Stimulated activated naive CD8-positive, alpha-beta T cell treated with anti-CD3 and anti-CD28 coated beads, Interleukin-15, amount 100 ng/mL, for 72 hours (primary cell): Measurements from ENCODE around the gene ABCB8.

Experiments used
- ATAC-seq: fragments of 150-1000 bp; cut with Tn5 transposase; 2 replicates; pipeline ENCODE4 v1.10.0; 2021; ENCODE audit warnings: mild to moderate bottlenecking, moderate library complexity
- DNase-seq, 2 donors: peaks; one replicate each; pipeline ENCODE4 v3.0.0; 2021 to 2022
- H3K27ac Mint-ChIP-seq, 2 donors: one replicate each; pipeline ENCODE4 v1.8.0; 2022; ENCODE audit warnings: mild to moderate bottlenecking in 2 of 2, mixed read lengths in 2 of 2, moderate library complexity in 2 of 2
- H3K27me3 Mint-ChIP-seq: one replicate; pipeline ENCODE4 v1.8.0; 2022; ENCODE audit warnings: mixed read lengths
- H3K4me1 Mint-ChIP-seq: one replicate; pipeline ENCODE4 v1.8.0; 2022; ENCODE audit warnings: mild to moderate bottlenecking, mixed read lengths
- H3K4me3 Mint-ChIP-seq, 2 donors: one replicate each; pipeline ENCODE4 v1.8.0; 2022; ENCODE audit warnings: mild to moderate bottlenecking in 2 of 2, mixed read lengths in 2 of 2, moderate library complexity in 1 of 2
- H3K9me3 Mint-ChIP-seq, 2 donors: one replicate each; pipeline ENCODE4 v1.8.0; 2022; ENCODE audit warnings: mixed read lengths in 2 of 2

Gene ABCB8

DNA sequence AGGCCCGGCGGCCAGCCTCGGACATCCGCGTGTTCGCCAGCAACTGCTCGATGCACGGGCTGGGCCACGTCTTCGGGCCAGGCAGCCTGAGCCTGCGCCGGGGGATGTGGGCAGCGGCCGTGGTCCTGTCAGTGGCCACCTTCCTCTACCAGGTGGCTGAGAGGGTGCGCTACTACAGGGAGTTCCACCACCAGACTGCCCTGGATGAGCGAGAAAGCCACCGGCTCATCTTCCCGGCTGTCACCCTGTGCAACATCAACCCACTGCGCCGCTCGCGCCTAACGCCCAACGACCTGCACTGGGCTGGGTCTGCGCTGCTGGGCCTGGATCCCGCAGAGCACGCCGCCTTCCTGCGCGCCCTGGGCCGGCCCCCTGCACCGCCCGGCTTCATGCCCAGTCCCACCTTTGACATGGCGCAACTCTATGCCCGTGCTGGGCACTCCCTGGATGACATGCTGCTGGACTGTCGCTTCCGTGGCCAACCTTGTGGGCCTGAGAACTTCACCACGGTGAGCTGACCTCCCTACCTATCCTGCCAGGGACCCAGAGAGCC, 20.7 kb downstream of the ABCB8 start:
- Mint-ChIP-seq H3K9me3 (no peaks in the 10 kb centered on the region), H3K4me3 (no peak overlapping the region), H3K27ac (no peak overlapping the region), H3K27me3 (peaks cover 10% of the 10 kb centered on the region), H3K4me1 (peaks cover 11% of the 10 kb centered on the region)
- ATAC-seq (no peak), DNase-seq (no peak)

DNA sequence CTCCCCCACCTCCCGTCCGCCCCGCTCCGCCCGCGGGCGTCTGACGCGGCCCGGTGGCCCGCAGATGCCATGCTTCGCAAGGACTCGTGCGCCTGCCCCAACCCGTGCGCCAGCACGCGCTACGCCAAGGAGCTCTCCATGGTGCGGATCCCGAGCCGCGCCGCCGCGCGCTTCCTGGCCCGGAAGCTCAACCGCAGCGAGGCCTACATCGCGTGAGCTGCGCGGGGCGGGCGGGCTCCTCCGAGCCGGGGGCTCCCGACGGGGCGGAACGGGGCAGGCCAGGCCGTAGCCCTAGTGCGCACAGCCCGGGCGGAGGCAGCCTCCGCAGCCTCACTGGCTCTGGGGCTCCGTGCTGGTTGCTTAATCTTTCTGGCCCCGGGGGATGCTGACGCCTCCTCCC, 22.9 kb downstream of the ABCB8 start:
- DNase-seq: peak; percentile 37 to 46
- no peak overlapping the region for H3K4me3 Mint-ChIP-seq
- H3K27me3 Mint-ChIP-seq: peaks cover 10% of the 10 kb centered on the region
- peak; percentile 59 for ATAC-seq
- H3K27ac Mint-ChIP-seq: no peak overlapping the region
- no peaks in the 10 kb centered on the region for H3K9me3 Mint-ChIP-seq
- H3K4me1 Mint-ChIP-seq: peaks cover 11% of the 10 kb centered on the region

DNA sequence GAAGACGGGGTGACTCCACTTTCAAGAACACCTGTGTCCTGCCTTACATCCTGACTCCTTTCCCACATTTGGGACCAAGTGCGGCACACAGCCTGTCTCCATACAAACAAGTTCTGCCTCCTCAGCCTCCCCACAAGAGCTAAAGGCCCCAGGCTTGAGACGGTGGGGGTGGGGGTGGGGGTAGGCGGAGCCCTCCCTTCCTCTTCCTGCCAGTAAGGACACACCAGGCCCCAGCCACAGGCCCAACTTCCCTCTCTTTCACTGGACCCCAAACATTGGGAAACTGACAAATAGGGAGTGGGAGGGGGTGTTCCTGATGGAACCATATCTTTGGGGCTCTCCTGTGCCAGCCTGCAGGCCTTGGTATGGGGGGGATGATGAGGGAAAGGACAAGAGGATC, 24.8 kb downstream of the ABCB8 start:
- Mint-ChIP-seq H3K4me1 (peaks cover 20% of the 10 kb centered on the region), H3K9me3 (no peaks in the 10 kb centered on the region), H3K27me3 (peaks cover 10% of the 10 kb centered on the region), H3K27ac (no peak overlapping the region), H3K4me3 (no peak overlapping the region)
- ATAC-seq: no peak
- DNase-seq: no peak

DNA sequence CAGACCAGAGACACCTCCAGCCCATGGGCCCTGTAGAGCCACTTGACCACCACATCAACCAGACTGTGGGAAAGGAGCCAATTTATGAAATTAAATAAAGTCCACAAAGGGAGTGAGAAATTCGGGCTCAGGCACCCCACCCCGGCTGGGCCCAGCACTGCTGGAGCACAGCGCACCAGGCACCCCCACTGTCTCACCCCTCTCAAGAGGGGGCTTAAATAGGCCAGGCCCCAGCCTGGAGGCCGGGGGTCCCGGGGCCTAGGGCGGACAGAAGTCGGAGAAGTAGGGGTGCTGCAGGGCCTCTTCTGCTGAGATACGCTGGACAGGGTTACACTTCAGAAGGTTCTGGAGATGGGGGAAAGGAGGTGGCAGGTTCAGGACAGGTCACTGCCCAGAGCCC, 25.5 kb downstream of the ABCB8 start:
- ATAC-seq: no peak
- Mint-ChIP-seq H3K27ac (no peak overlapping the region), H3K4me3 (no peak overlapping the region), H3K9me3 (no peaks in the 10 kb centered on the region), H3K4me1 (peaks cover 25% of the 10 kb centered on the region), H3K27me3 (peaks cover 10% of the 10 kb centered on the region)
- DNase-seq: no peak

DNA sequence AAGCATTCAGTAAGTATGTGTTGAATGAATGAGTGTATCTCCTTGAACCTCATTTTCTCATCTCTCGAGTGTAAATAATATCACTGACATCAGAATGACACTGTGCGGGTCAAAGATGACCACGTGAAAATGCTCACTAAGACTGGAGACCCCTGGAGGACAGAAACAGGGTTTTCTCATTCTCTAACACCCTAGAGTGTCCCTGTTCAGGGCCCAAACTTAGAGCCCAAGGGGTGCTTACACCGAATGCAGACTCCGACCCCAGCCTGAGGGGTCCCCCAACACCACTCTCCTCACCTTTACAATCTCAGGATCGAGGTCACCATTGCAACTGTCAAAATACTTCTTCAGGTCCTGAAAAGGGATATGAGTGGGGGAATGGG, 28.0 kb downstream of the ABCB8 start:
- H3K9me3 Mint-ChIP-seq: no peaks in the 10 kb centered on the region
- no peaks in the 10 kb centered on the region for H3K27me3 Mint-ChIP-seq
- peak overlapping the region; percentile 97 to 99 for H3K4me3 Mint-ChIP-seq
- ATAC-seq: no peak
- no peak for DNase-seq
- no peak overlapping the region for H3K27ac Mint-ChIP-seq
- peaks cover 46% of the 10 kb centered on the region for H3K4me1 Mint-ChIP-seq

DNA sequence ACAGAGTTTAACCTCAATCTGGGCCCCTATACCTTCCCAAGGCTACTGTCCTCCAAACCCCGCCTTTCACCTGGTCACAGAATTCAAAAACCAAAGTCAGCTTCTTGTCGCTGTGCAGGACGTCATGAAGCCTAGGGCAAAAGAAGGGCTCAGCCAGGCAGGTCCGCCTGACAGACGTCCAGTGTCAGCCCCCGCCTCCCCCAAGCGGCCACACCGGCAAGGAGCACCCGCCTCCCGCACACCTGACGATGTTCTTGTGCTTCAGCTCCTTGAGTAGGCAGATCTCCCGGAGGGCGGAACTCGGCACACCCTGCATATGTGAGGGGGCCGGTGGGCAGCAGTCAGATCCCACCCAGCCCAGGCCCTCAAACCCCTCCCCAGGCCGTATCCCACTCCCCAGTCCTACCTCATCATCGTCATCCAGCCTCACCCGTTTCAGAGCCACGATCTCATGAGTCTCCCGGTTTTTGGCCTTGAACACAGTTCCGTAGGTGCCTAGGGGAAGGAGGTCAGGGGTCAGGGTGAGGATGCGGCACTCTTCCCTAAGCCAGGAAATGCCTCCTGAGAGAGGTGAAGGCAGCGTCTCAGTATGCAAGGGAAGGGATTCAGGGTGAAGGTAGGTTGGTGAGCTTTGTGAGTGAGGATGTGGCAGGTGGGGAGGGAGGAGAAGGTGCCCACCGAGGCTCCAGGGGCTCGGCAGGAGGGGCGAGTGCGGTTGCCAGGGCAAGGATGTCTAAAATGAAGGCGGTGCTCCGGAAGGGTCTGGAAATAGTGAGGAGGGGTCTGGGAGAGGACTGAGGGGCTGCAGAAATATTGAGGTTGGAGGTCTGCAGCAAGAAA, 28.6 kb downstream of the ABCB8 start:
- Mint-ChIP-seq H3K4me3 (peak overlapping the region; percentile 97 to 99), H3K4me1 (peaks cover 48% of the 10 kb centered on the region), H3K27me3 (no peaks in the 10 kb centered on the region), H3K27ac (peak overlapping the region; percentile 49 to 75), H3K9me3 (no peaks in the 10 kb centered on the region)
- DNase-seq (no peak), ATAC-seq (no peak)

DNA sequence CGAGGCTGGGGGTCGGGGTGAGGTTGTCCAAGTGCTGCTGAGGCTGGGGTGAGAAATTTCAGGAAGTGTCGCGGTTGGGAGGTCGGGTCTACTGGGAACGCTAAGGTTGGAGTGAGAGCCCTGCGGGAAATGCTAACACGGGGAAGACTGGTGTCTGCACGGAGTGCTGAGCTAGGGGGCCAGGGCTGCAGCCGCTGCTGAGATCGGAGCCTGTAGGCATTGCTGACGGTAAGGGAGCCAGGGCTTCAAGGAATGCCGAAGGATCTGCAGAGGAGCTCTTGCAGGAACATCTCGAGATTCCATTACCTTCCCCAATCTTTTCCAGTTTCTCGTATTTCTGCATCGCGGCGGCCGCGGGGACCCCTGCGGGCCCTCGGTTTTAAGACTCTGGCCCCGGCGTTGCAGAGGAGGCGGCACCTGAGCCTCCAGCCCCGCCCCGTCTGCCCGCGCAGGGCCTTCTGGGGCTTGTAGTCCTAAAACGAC, 29.3 kb downstream of the ABCB8 start, which contains the start of gene CDK5:
Gene CDK5 (minus strand): TSS at position 392 of the 483 bp plus-strand sequence. CDS start 49 bp downstream, at position 343.
- H3K27ac Mint-ChIP-seq: peak within 1 kb of the TSS; percentile 95 to 97
- no peak for DNase-seq
- H3K4me1 Mint-ChIP-seq: peaks cover 49% of the 10 kb centered on the region
- peak; percentile 1 for ATAC-seq
- H3K4me3 Mint-ChIP-seq: peak within 1 kb of the TSS; percentile 97 to 99
- H3K9me3 Mint-ChIP-seq: no peaks in the 10 kb centered on the region
- H3K27me3 Mint-ChIP-seq: no peaks in the 10 kb centered on the region

DNA sequence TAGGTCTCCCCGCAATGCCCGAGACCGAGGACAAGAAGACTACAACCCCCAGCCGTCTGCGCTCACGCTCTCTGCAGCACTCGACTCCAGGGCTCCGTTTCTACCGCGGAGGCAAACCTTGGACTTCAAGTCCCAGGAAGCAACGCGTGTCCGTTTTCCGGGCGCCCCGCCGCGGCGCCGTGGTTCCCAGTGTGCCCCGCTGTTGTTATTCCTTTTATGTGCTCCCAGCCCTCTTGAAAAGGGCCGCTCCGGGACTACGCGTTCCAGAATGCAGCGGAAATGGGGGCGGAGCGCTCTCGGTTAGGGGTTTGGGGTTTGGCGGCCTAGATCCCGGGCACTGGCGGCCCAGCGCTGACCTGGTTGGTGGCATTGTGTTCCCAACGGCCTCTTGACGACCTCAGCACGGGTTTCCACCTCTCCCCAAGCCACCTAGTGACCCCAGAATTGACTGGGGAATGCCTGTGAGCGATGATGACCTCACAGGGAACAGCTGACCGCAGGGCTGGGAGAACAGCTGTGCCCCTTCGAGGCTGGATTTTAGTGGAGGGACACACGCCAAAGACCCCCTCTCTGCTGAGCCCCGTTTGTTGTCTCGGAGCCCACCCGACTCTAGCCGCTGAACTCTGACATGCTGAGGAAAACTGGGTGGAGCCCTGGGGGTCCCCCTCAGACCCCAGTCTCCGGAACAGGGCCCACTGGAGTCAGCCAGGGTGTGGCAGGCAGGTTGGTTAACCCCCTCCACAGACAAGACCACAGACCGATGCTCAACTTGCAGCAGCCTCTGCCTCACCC, 29.9 kb downstream of the ABCB8 start:
- H3K9me3 Mint-ChIP-seq: no peaks in the 10 kb centered on the region
- peak overlapping the region; percentile 97 to 99 for H3K4me3 Mint-ChIP-seq
- H3K4me1 Mint-ChIP-seq: peaks cover 49% of the 10 kb centered on the region
- no peaks in the 10 kb centered on the region for H3K27me3 Mint-ChIP-seq
- H3K27ac Mint-ChIP-seq: peak overlapping the region; percentile 95 to 97
- DNase-seq: peak; percentile 94 to 98
- peak; percentile 93 for ATAC-seq

DNA sequence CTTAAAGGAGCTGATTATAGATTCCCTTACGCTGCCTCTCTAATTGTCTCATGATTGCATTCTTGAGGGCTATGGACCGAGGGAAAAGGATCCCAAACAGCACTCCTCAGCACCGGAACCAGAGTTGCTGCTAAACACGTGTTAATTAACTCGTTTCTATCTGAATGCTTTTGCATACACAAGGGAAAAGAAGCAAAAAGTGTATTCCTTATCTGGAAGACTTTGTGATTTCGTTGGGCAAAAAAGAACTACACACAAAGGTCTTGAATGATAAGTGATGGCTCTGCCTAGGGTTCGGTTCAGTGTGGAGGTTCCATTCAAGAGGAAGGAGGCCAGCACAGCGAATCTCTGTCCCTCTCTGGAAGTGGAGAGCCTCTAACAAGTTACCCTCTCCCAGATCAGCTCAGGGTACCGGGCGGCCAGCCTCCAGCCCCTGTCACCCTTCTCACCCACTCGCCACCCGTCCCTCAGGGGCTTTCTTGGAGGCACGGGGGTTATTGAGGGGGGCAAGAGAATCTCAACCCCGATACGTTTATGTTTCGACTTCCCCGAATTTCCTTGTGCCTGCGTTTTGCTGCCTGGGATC, 30.6 kb downstream of the ABCB8 start:
- DNase-seq: peak; percentile 44 to 50
- ATAC-seq: no peak
- no peaks in the 10 kb centered on the region for H3K27me3 Mint-ChIP-seq
- H3K9me3 Mint-ChIP-seq: no peaks in the 10 kb centered on the region
- peak overlapping the region; percentile 97 to 99 for H3K4me3 Mint-ChIP-seq
- peaks cover 49% of the 10 kb centered on the region for H3K4me1 Mint-ChIP-seq
- peak overlapping the region; percentile 95 to 97 for H3K27ac Mint-ChIP-seq

DNA sequence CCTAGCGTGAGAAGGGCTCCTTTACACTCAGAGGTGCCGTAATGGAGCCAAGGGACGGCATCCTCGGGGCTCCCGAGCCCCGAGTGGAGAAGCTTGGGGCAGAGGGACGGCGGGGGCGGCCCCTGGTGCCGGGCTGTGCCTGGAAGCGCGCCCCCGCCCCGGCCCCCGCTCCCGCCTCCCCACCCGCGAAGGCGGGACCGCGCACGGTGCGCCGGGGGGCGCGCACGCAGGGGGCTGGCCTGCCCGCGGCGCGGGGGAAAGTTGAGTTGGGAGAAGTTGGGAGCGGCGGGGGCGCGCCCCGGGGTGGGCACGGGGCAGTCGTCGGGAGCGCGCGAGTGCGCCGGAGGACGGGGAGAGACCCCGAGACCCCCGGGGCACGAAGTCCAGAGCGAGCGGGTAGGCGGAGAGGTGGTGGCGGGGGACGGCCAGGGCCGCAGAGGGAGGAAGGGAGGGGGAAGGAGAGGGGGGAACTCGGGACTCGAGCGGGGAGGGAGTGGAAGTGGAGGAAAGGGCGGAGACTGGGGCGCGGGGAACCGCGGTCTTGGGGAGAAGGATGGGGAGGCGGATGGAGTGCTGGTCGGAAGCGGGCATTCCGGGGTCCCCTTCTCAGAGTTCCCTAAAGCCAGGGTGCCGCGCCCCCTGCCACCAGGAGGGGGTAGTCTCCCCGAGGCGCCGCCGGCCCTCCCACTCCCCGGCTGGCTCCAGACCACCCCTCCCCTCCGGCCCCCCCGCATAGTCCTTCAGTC, 31.3 kb downstream of the ABCB8 start, which contains the start of gene SLC4A2:
Gene SLC4A2 (plus strand): TSS at position 223 of the 746 bp plus-strand sequence. CDS start 2,399 bp downstream, outside the sequence.
- DNase-seq (peak; percentile 65 to 73), ATAC-seq (peak; percentile 41)
- H3K4me3 Mint-ChIP-seq: peak within 1 kb of the TSS; percentile 97 to 99
- H3K4me1 Mint-ChIP-seq: peaks cover 49% of the 10 kb centered on the region
- H3K9me3 Mint-ChIP-seq: no peaks in the 10 kb centered on the region
- peak within 1 kb of the TSS; percentile 95 to 97 for H3K27ac Mint-ChIP-seq
- H3K27me3 Mint-ChIP-seq: no peaks in the 10 kb centered on the region

DNA sequence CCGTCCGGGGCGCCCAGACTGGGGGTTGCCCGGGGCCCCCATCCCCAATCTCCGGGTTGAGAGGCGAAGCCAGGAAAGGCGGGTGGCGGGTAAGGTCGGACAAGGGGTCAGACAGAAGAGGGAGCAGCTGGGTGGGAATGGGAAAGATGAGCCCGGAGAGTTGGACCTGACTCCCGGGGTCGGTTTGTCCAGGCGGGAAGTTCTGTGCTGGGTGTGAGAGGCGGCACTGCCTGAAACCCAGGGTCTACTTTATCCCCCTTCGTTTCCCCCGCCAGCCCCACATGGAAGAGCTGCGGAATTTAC, 31.8 kb downstream of the ABCB8 start:
- peak overlapping the region; percentile 97 to 99 for H3K4me3 Mint-ChIP-seq
- H3K9me3 Mint-ChIP-seq: no peaks in the 10 kb centered on the region
- no peak for DNase-seq
- peak overlapping the region; percentile 67 to 95 for H3K27ac Mint-ChIP-seq
- no peaks in the 10 kb centered on the region for H3K27me3 Mint-ChIP-seq
- ATAC-seq: no peak
- H3K4me1 Mint-ChIP-seq: peaks cover 49% of the 10 kb centered on the region

DNA sequence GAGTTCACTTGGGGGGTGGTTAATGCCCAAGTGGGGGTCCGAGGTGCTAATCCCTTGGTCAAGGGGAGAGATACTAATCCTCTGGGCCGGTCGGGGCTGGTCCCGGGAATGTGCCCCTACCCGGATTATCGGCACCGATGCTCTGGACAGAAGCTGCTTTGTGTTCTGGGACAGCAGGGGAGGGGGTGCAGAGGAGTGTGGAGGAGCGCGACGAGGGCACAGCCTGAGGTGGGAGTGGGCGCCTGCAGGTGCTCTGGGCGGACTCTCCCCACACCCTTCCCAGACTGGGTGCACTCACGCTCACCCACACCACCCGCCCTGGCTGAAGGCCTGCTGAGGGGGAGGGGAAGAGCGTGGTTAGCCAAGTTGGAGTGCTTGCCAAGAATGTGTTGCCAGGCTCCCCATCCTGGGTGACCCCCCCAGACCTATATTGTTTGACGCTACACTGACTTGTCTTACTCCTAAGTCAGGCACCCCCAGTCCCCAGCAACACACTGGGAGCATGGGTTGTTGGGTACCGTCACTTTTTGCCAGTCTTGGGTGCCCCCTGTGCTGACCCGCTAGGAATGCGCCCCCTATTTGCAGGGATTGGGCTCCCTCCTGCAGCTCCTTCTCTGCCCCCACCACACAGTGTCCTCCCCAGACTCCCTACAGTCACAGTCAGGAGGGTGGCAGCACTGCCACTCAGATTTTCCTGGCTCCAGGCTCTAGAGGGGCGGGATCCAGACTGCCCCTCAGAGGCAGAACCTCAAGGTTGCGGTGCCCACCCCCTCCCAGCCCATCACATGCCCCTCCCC, 32.4 kb downstream of the ABCB8 start:
- no peak for DNase-seq
- Mint-ChIP-seq H3K4me3 (peak overlapping the region; percentile 97 to 99), H3K4me1 (peaks cover 49% of the 10 kb centered on the region)

DNA sequence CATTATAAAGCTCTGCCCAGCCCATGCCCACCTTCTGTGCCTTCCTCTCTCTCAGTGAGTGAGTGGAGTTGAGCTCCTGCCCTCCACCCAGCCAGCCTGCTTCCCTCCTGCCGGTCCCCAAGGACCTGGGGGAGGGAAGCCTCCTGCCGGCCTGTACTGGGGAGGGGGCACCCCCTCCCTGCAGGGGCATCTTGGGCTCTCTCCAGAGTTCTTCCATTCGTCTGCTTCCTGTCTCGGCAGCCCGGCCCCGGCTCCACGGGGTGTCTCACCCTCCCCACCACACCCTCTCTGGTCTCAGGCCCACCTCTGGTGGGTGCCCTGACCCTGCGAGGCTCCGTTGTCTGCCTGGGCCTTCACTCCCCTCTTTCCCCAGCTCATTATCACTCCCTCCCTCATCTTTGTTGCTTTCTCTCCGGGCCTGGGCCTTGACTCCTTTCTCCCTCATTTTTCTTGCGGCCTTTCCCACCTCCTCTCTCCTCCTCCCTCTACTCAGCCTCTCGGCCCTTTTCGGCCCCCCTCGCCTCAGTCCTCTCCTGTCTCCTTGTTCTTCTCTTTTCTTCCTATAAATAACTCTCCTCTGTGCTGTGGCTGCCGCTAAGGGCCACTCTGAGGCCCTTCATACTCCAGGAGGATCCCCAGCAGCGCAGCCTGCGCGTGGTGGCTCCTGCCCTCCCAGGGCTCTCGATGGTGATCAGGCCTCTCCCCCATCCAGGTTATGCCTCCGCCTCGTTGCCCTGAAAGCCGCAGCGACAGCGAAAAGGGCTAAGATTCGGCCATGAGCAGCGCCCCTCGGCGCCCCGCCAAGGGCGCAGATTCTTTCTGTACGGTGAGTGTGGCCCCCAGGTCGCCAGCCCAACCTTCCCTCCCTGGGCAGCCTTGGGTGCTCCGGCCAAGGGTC, 33.2 kb downstream of the ABCB8 start:
- Mint-ChIP-seq H3K9me3 (no peaks in the 10 kb centered on the region), H3K27ac (peak overlapping the region; percentile 59 to 92), H3K27me3 (no peaks in the 10 kb centered on the region), H3K4me3 (peak overlapping the region; percentile 97 to 99), H3K4me1 (peaks cover 48% of the 10 kb centered on the region)
- ATAC-seq (no peak), DNase-seq (no peak)

More for the DNA sequence above, 32.4 kb downstream of the ABCB8 start:
- H3K9me3 Mint-ChIP-seq: no peaks in the 10 kb centered on the region
- peak overlapping the region; percentile 82 to 95 for H3K27ac Mint-ChIP-seq
- ATAC-seq: no peak
- H3K27me3 Mint-ChIP-seq: no peaks in the 10 kb centered on the region
